Caco-2 (cell line): Measurements from ENCODE around the gene ADCYAP1R1. TPM values are rescaled to one million over a fixed set of nuclear protein-coding genes. Genes with fewer than 3 reads are reported as not detected.

Experiments used
- BruUV-seq: library from RNA; stranded (reverse); fragments of 400-500 nt; replicated peaks from 2 replicates; lab custom pipeline; 2021; lab: Mats Ljungman, UMichigan
- CTCF ChIA-PET: fragments of 300-600 bp; sonication (Branson Sonifier 250); formaldehyde crosslinking; loops from one replicate; lab custom pipeline; 2022; ENCODE audit warnings: antibody characterized with exemption; lab: Charles Lee
- POLR2A ChIA-PET: fragments of 300-600 bp; sonication (Branson Sonifier 250); formaldehyde crosslinking; loops from one replicate; lab custom pipeline; 2022; ENCODE audit warnings: antibody characterized with exemption; lab: Charles Lee
- DNase-seq, 2 experiments: peaks; one replicate each; pipeline versions ENCODE4 v3.0.0 to v3.0.0-alpha.2; 2020 to 2022
- H3K27me3 ChIP-seq: replicated peaks from 2 replicates; pipeline ENCODE4 v1.6.0; 2011; ENCODE audit warnings: low read length; ENCODE audit not compliant: control insufficient read depth, insufficient read depth
- H3K36me3 ChIP-seq: 2 replicates; pipeline ENCODE4 v1.5.1; 2011; ENCODE audit warnings: low read length; ENCODE audit not compliant: control insufficient read depth, insufficient read depth
- H3K4me1 ChIP-seq: fragments of 250-450 bp; sonication (Bioruptor Pico); 2 replicates; pipeline ENCODE4 v1.5.1; 2020; ENCODE audit warnings: mild to moderate bottlenecking
- H3K4me3 ChIP-seq: 2 replicates; pipeline ENCODE4 v1.5.1; 2011; ENCODE audit warnings: low read depth, mild to moderate bottlenecking, control low read depth, low read length
- H3K9me3 ChIP-seq: fragments of 250-450 bp; sonication (Bioruptor Pico); 2 replicates; pipeline ENCODE4 v1.5.1; 2020; ENCODE audit warnings: mild to moderate bottlenecking, moderate library complexity
- H3K27ac Mint-ChIP-seq: one replicate; pipeline ENCODE4 v1.8.0; 2022; ENCODE audit warnings: mixed read lengths; ENCODE audit not compliant: unreplicated experiment
- H3K27me3 Mint-ChIP-seq: one replicate; pipeline ENCODE4 v1.8.0; 2022; ENCODE audit warnings: mixed read lengths; ENCODE audit not compliant: insufficient read depth, unreplicated experiment
- H3K36me3 Mint-ChIP-seq: one replicate; pipeline ENCODE4 v1.8.0; 2022; ENCODE audit warnings: mild to moderate bottlenecking, mixed read lengths; ENCODE audit not compliant: insufficient read depth, unreplicated experiment
- H3K4me1 Mint-ChIP-seq: one replicate; pipeline ENCODE4 v1.8.0; 2022; ENCODE audit warnings: low read depth, mixed read lengths; ENCODE audit not compliant: unreplicated experiment
- H3K4me3 Mint-ChIP-seq: one replicate; pipeline ENCODE4 v1.8.0; 2022; ENCODE audit warnings: mild to moderate bottlenecking, moderate library complexity, mixed read lengths; ENCODE audit not compliant: unreplicated experiment
- H3K9me3 Mint-ChIP-seq: one replicate; pipeline ENCODE4 v1.8.0; 2022; ENCODE audit warnings: mixed read lengths; ENCODE audit not compliant: unreplicated experiment
- CTCF ChIP-seq, 2 experiments: fragments of 200-600 bp in 1 of 2; IDR thresholded peaks; 1 replicate in 1 of 2; 2 replicates in 1 of 2; pipeline versions ENCODE4 v1.5.1 to v1.8.0; 2011 to 2022; ENCODE audit warnings: antibody characterized with exemption in 1 of 2, control low read depth in 1 of 2, inconsistent platforms in 1 of 2, low read depth in 1 of 2, low read length in 1 of 2, mild to moderate bottlenecking in 1 of 2, moderate library complexity in 1 of 2; ENCODE audit not compliant: insufficient read depth in 1 of 2, severe bottlenecking in 1 of 2, unreplicated experiment in 1 of 2
- intact Hi-C: fragments of 100-400 bp; cut with micrococcal nuclease; formaldehyde crosslinking; loops from one replicate; pipeline ENCODE4 v1.10.0; 2022; ENCODE audit not compliant: unreplicated experiment
- total RNA-seq: library from RNA; stranded (reverse); gene quantifications from 2 replicates; pipeline ENCODE4 v1.2.3, GENCODE V29; 2022

Gene ADCYAP1R1
- total RNA-seq, 1 experiment from 2014 or later = not detected

GRCh38 chr7:31077484-31078362 lies 25.6 kb downstream of the ADCYAP1R1 start:
- H3K9me3 ChIP-seq = no peaks in the 10 kb centered on the region
- BruUV-seq = no TSS peak
- H3K36me3 Mint-ChIP-seq = no peaks in the 10 kb centered on the region
- CTCF ChIA-PET = interaction anchor here (1.5 kb wide), 1 partner anchor 94 kb away, joined by 4 read pairs; no protein-coding TSS in a partner anchor
- H3K27ac Mint-ChIP-seq = no peak overlapping the region
- H3K4me3 Mint-ChIP-seq = no peak overlapping the region
- TF ChIP-seq CTCF (IDR thresholded peaks at IDR 0.05; ENCODE audit: insufficient read depth in 1 of 2, low read depth in 1 of 2, low read length in 1 of 2, severe bottlenecking in 1 of 2, unreplicated experiment in 1 of 2) = no peak
- H3K4me1 Mint-ChIP-seq = no peaks in the 10 kb centered on the region
- POLR2A ChIA-PET = no interaction called here
- H3K36me3 ChIP-seq = no peaks in the 10 kb centered on the region
- intact Hi-C loops = no loop called here
- DNase-seq = no peak
- H3K27me3 Mint-ChIP-seq = peaks cover 25% of the 10 kb centered on the region
- no peak overlapping the region for H3K4me3 ChIP-seq
- no peaks in the 10 kb centered on the region for H3K4me1 ChIP-seq
- peaks cover 1% of the 10 kb centered on the region; the same call in 1 of the 2 replicates for H3K27me3 ChIP-seq
- H3K9me3 Mint-ChIP-seq = no peaks in the 10 kb centered on the region

- POLR2A ChIA-PET = no interaction called here
- no peak for TF ChIP-seq CTCF (IDR thresholded peaks at IDR 0.05; ENCODE audit: insufficient read depth in 1 of 2, low read depth in 1 of 2, low read length in 1 of 2, severe bottlenecking in 1 of 2, unreplicated experiment in 1 of 2)
- no peaks in the 10 kb centered on the region for H3K36me3 Mint-ChIP-seq
- Histone ChIP-seq H3K36me3 (no peaks in the 10 kb centered on the region), H3K9me3 (no peaks in the 10 kb centered on the region), H3K27me3 (peaks cover 1% of the 10 kb centered on the region; the same call in 1 of the 2 replicates), H3K4me1 (no peaks in the 10 kb centered on the region), H3K4me3 (no peak overlapping the region)
- H3K4me3 Mint-ChIP-seq = no peak overlapping the region
- DNase-seq = no peak
- no peak overlapping the region for H3K27ac Mint-ChIP-seq
- CTCF ChIA-PET = interaction anchor here (1.5 kb wide), 1 partner anchor 95 kb away, joined by 4 read pairs; no protein-coding TSS in a partner anchor
- peaks cover 20% of the 10 kb centered on the region for H3K27me3 Mint-ChIP-seq
- H3K9me3 Mint-ChIP-seq = no peaks in the 10 kb centered on the region
- no TSS peak for BruUV-seq
- intact Hi-C loops = no loop called here
- no peaks in the 10 kb centered on the region for H3K4me1 Mint-ChIP-seq
These were observed 26.4 kb downstream of the ADCYAP1R1 start for GRCh38 chr7:31078363-31078990.

- Histone ChIP-seq H3K4me1 (no peaks in the 10 kb centered on the region), H3K4me3 (no peak overlapping the region), H3K9me3 (no peaks in the 10 kb centered on the region), H3K36me3 (no peaks in the 10 kb centered on the region), H3K27me3 (peaks cover 1% of the 10 kb centered on the region; the same call in 1 of the 2 replicates)
- no TSS peak for BruUV-seq
- H3K4me3 Mint-ChIP-seq = no peak overlapping the region
- ChIA-PET POLR2A (no interaction called here), CTCF (interaction anchor here (1.5 kb wide), 1 partner anchor 95 kb away, joined by 4 read pairs; no protein-coding TSS in a partner anchor)
- DNase-seq = no peak
- intact Hi-C loops = no loop called here
- peaks cover 19% of the 10 kb centered on the region for H3K27me3 Mint-ChIP-seq
- no peak overlapping the region for H3K27ac Mint-ChIP-seq
- no peaks in the 10 kb centered on the region for H3K4me1 Mint-ChIP-seq
- TF ChIP-seq CTCF (IDR thresholded peaks at IDR 0.05; ENCODE audit: insufficient read depth in 1 of 2, low read depth in 1 of 2, low read length in 1 of 2, severe bottlenecking in 1 of 2, unreplicated experiment in 1 of 2) = no peak
- H3K36me3 Mint-ChIP-seq = no peaks in the 10 kb centered on the region
- H3K9me3 Mint-ChIP-seq = no peaks in the 10 kb centered on the region
These were observed 27.2 kb downstream of the ADCYAP1R1 start for GRCh38 chr7:31079126-31079823.
